ENCODE data around the gene OR52I1.

OR52I1 gene

GRCh38 chr11:4547416-4547815 is 46.4 kb upstream of the OR52I1 start:
- H3K36me3 ChIP-seq (replicated peaks; ENCODE audit: insufficient read depth, low read length), result no peaks in the 10 kb centered on the region
- H3K4me2 ChIP-seq (ENCODE audit: low read depth, low read length), result no peak overlapping the region
- no peaks in the 10 kb centered on the region for H3K79me2 ChIP-seq (ENCODE audit: low read length)
- H3K9me3 ChIP-seq (replicated peaks; ENCODE audit: insufficient read depth, low read length), result no peaks in the 10 kb centered on the region
- no peak overlapping the region for H3K9ac ChIP-seq (ENCODE audit: low read length)
- H3K27me3 ChIP-seq (replicated peaks; ENCODE audit: insufficient read depth, low read length), result no peaks in the 10 kb centered on the region
- H3K27ac ChIP-seq (ENCODE audit: low read length), result no peak overlapping the region
- no peaks in the 10 kb centered on the region for H3F3A ChIP-seq (ENCODE audit: insufficient read depth, low read length)
- no peak overlapping the region for H3K4me3 ChIP-seq (ENCODE audit: low read length)
- H3K4me1 ChIP-seq (ENCODE audit: low read length), result no peaks in the 10 kb centered on the region
- no peaks in the 10 kb centered on the region for H4K20me1 ChIP-seq (ENCODE audit: insufficient read depth, low read length)
- TF ChIP-seq EZH2 (optimal IDR thresholded peaks at IDR 0.05; ENCODE audit: low read depth, low read length) (no peak), CTCF (IDR thresholded peaks at IDR 0.05; ENCODE audit: low read length) (no peak), EZH2phosphoT487 (IDR thresholded peaks at IDR 0.05; ENCODE audit: low read length) (no peak)
- H2AFZ ChIP-seq (ENCODE audit: low read length), result no peak overlapping the region
- no peak for DNase-seq
- H3K9me2 ChIP-seq (replicated peaks; ENCODE audit: insufficient read depth, low read length), result no peaks in the 10 kb centered on the region

GRCh38 chr11:4551346-4551979 is 42.4 kb upstream of the OR52I1 start:
- no peak for DNase-seq
- TF ChIP-seq CTCF (IDR thresholded peaks at IDR 0.05; ENCODE audit: low read length), result peak; percentile 58
- TF ChIP-seq EZH2phosphoT487 (IDR thresholded peaks at IDR 0.05; ENCODE audit: low read length), result no peak
- H3K4me1 ChIP-seq (ENCODE audit: low read length), result no peaks in the 10 kb centered on the region

GRCh38 chr11:4559527-4560440 is 34.1 kb upstream of the OR52I1 start:
- Histone ChIP-seq H3K9me3 (replicated peaks; ENCODE audit: insufficient read depth, low read length) (no peaks in the 10 kb centered on the region), H3K79me2 (ENCODE audit: low read length) (no peaks in the 10 kb centered on the region), H3K27ac (ENCODE audit: low read length) (no peak overlapping the region), H3K9ac (ENCODE audit: low read length) (no peak overlapping the region), H3K36me3 (replicated peaks; ENCODE audit: insufficient read depth, low read length) (no peaks in the 10 kb centered on the region), H2AFZ (ENCODE audit: low read length) (no peak overlapping the region), H3K9me2 (replicated peaks; ENCODE audit: insufficient read depth, low read length) (no peaks in the 10 kb centered on the region), H3F3A (ENCODE audit: insufficient read depth, low read length) (no peaks in the 10 kb centered on the region), H4K20me1 (ENCODE audit: insufficient read depth, low read length) (no peaks in the 10 kb centered on the region), H3K27me3 (replicated peaks; ENCODE audit: insufficient read depth, low read length) (no peaks in the 10 kb centered on the region), H3K4me1 (ENCODE audit: low read length) (no peaks in the 10 kb centered on the region), H3K4me2 (ENCODE audit: low read depth, low read length) (no peak overlapping the region), H3K4me3 (ENCODE audit: low read length) (no peak overlapping the region)
- no peak for TF ChIP-seq EZH2 (optimal IDR thresholded peaks at IDR 0.05; ENCODE audit: low read depth, low read length)
- no peak for TF ChIP-seq CTCF (IDR thresholded peaks at IDR 0.05; ENCODE audit: low read length)
- TF ChIP-seq EZH2phosphoT487 (IDR thresholded peaks at IDR 0.05; ENCODE audit: low read length), result no peak
- no peak for DNase-seq

More at GRCh38 chr11:4551346-4551979, 42.4 kb upstream of the OR52I1 start:
- no peaks in the 10 kb centered on the region for H3K9me2 ChIP-seq (replicated peaks; ENCODE audit: insufficient read depth, low read length)
- no peaks in the 10 kb centered on the region for H4K20me1 ChIP-seq (ENCODE audit: insufficient read depth, low read length)
- H3K9me3 ChIP-seq (replicated peaks; ENCODE audit: insufficient read depth, low read length), result no peaks in the 10 kb centered on the region
- H3K36me3 ChIP-seq (replicated peaks; ENCODE audit: insufficient read depth, low read length), result no peaks in the 10 kb centered on the region
- H3K9ac ChIP-seq (ENCODE audit: low read length), result no peak overlapping the region
- H2AFZ ChIP-seq (ENCODE audit: low read length), result no peak overlapping the region
- H3K27ac ChIP-seq (ENCODE audit: low read length), result no peak overlapping the region
- H3F3A ChIP-seq (ENCODE audit: insufficient read depth, low read length), result no peaks in the 10 kb centered on the region
- no peaks in the 10 kb centered on the region for H3K27me3 ChIP-seq (replicated peaks; ENCODE audit: insufficient read depth, low read length)
- H3K4me3 ChIP-seq (ENCODE audit: low read length), result no peak overlapping the region
- H3K79me2 ChIP-seq (ENCODE audit: low read length), result no peaks in the 10 kb centered on the region
- H3K4me2 ChIP-seq (ENCODE audit: low read depth, low read length), result no peak overlapping the region
